GM18511 (cell line): ENCODE data around the gene CREM.
A peak's percentile ranks its signal among the peaks of the same experiment; 100 is the strongest.
"Not testable (repeated sequence)": the region's sequence is repeated elsewhere in the genome, so short reads cannot be mapped to it uniquely, and the experiment has no call there.

Experiments used
- ATAC-seq: cut with Tn5 transposase; IDR thresholded peaks from one replicate; pipeline ENCODE4 v1.9.1; 2021; ENCODE audit warnings: mild to moderate bottlenecking, moderate library complexity; ENCODE audit not compliant: unreplicated experiment

Gene CREM

DNA sequence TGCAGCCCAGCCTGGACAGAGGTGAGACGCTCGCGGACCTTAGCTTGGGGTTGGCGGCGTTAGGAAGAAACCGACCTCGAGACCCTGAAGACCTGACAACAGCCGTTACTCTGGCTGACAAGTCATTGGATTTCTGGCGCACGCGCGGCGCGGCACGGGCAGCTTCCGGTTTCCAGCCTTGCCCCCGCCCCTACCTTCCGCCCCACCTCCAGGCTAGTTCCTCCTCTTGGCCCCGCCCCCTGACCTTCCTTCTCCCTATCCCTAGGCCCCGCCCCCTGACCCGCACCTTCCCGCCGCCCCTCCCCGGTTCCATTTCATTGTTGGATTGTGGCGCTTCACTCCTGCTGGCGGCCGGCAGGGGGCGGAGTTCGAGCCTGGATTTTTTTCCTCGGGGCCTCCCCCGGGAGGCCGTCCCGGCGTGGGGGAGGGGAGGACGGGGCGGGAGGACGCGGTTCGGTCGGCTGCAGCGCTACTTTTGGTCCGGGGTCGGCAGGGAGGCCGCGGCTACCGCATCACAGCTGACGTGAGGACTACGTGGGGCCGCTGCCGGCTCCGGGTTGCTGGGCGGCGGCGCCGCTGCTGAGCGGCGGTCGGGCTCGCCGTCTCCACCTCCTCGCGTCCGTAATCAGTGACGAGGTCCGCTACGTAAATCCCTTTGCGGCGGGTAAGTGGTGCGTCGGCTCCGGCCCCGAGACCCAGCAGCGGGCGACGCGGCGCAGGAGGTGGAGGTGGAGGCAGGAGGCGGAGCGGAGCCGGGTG lies at the start of gene CREM:
Gene CREM (plus strand): TSS at position 317 of the 759 bp plus-strand sequence. CDS start 10,990 bp downstream, outside the sequence.
- peak; percentile 79 for ATAC-seq

DNA sequence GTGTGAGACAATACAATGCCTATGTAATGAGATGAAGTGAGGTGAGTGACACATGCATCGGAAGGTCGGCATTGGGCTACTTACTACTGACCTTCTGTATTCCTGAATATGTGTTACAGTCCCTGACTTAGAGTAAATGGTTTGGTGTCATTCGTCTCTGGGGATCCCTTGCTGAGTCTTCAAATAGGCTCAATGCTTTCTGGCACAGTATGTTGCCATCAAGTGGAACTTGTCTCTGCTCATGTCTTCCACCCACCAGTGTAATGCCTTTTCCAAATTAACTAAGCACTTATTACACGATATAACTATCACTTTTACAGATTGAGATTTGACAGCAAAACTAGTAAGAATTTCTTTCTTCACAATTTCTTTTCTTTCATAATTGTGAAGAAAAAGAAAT lies 47.4 kb upstream of the CREM start:
- ATAC-seq, result no peak

DNA sequence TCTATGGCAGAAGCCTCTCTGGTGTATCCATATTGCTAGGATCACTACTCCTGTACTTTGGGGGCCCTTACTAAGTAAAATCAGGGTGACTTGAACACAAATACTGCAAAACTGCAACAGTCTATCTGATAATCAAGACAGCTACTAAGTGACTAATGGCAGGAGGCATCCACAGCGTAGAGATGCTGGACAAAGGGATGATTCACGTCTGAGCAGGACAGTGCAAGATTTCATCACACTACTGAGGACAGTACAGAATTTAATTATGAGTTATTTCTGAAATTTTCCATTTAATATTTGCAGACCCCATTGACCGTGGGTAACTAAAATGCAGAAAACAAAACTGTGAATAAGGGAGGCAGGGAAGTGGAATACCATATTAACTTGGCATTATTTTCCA lies 46.9 kb upstream of the CREM start:
- no peak for ATAC-seq

DNA sequence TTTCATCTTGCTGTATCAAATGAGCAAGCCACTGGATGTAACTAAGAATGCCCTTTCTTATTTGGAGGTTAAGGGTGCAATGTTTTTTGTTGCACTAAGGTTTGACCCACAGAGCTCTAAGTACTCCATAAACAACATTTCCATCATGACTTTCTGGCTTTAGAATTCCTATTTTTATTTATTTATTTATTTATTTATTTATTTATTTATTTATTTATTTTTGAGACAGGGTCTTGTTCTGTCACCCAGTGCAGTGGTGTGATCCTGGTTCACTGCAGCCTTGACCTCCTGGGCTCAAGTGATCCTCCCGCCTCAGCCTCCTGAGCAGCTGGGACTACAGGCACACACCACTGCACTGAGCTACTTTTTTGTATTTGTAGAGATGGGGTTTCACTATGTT lies 46.4 kb upstream of the CREM start:
- ATAC-seq, result not testable (repeated sequence)

GRCh38 chr10:35083242-35083641 lies 43.4 kb upstream of the CREM start:
- ATAC-seq, result no peak

GRCh38 chr10:35089611-35090161 lies 37.0 kb upstream of the CREM start:
- peak; percentile 44 for ATAC-seq

GRCh38 chr10:35090162-35090954 lies 36.3 kb upstream of the CREM start, which contains the start of gene CUL2:
Gene CUL2 (minus strand): TSS chr10:35090341. CDS start chr10:35071317, 19,024 bp downstream.
- ATAC-seq, result peak; percentile 96

- no peak for ATAC-seq
These were observed 34.5 kb upstream of the CREM start for GRCh38 chr10:35091994-35092790.

GRCh38 chr10:35092851-35093250 lies 33.8 kb upstream of the CREM start:
- ATAC-seq, result no peak

- no peak for ATAC-seq
These were observed 30.3 kb upstream of the CREM start for GRCh38 chr10:35096312-35096711.

- ATAC-seq, result no peak
These were observed 29.1 kb upstream of the CREM start for GRCh38 chr10:35097510-35097909.

DNA sequence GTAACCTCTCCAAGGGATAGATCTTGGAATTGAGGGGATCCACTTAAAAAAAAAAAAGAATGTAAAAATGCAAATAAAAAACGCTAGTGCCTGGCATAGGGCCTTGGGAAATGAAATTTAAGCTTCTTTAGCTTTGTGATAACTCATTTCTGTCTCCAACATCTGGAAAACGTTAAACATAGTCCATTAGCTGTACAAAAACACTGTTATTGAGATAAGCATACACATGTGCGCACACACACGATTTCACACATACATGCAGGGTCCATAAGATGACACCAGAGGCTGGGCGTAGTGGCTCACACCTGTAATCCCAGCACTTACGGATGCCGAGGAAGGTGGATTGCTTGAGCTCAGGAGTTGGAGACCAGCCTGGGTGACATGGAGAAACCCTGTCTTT lies 22.8 kb upstream of the CREM start:
- ATAC-seq, result no peak

GRCh38 chr10:35112571-35112970 lies 14.1 kb upstream of the CREM start:
- no peak for ATAC-seq

DNA sequence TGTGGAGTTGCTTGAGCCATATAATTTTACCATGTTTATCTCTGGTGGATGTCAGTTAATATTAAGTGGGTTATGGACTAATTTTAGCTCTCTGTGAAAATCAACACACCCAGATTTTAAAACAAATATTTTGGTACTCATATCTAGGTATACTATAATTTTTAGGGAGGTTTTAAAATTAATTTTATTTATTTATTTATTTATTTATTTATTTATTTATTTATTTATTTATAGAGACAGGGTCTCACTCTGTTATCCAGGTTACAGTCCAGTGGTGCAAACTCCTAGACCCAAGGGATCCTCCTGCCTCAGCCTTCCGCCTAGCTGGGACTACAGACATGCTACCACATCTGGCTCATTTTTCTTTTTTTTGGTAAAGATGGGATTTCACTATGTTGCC lies 7.3 kb upstream of the CREM start:
- no peak for ATAC-seq

GRCh38 chr10:35124540-35124939 lies 2.1 kb upstream of the CREM start:
- ATAC-seq, result no peak

DNA sequence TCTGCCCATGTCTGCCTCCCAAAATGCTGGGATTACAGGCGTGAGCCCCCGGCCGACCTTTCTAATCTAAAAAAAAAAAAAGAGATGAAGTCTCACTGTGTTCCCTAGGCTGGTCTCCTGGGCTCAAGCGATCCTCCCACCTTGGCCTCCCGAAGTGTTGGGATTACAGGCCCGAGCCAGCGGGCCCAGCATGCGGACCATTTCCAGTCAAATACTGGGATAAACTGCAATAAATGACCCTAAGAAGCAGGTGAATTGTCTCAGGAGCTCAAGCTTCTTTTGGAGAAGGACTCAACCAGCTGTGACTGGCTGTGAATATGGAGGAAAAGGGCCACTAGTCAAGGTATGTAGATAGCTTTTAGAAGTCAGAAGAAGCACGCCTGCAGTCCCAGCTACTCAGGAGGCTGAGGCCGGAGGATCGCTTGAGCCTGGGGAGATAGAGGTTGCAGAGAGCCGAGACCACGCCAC lies 550 bp upstream of the CREM start:
- ATAC-seq, result peak; percentile 10

- ATAC-seq, result peak; percentile 17
These were observed 744 bp downstream of the CREM start for GRCh38 chr10:35127289-35127891.

- no peak for ATAC-seq
These were observed 2.6 kb downstream of the CREM start for GRCh38 chr10:35129185-35129674.

GRCh38 chr10:35130663-35131062 lies 4.0 kb downstream of the CREM start:
- no peak for ATAC-seq

GRCh38 chr10:35132727-35133126 lies 6.1 kb downstream of the CREM start:
- no peak for ATAC-seq
